Fibroblast of mammary gland (primary cell): Measurements from ENCODE around the gene AFAP1.

ENCODE experiments used
- DNase-seq: peaks from one replicate; pipeline ENCODE4 v3.0.0-alpha.2; 2010; ENCODE audit warnings: low read depth
- H3K4me3 ChIP-seq: 2 replicates; pipeline ENCODE4 v1.5.1; 2011; ENCODE audit warnings: low read depth, mild to moderate bottlenecking, low read length, moderate library complexity; ENCODE audit not compliant: control insufficient read depth
- CTCF ChIP-seq: conservative IDR thresholded peaks from 2 replicates; pipeline ENCODE4 v1.5.1; 2011; ENCODE audit warnings: low read depth, low read length, inconsistent platforms; ENCODE audit not compliant: control insufficient read depth, insufficient read depth

AFAP1 gene

DNA sequence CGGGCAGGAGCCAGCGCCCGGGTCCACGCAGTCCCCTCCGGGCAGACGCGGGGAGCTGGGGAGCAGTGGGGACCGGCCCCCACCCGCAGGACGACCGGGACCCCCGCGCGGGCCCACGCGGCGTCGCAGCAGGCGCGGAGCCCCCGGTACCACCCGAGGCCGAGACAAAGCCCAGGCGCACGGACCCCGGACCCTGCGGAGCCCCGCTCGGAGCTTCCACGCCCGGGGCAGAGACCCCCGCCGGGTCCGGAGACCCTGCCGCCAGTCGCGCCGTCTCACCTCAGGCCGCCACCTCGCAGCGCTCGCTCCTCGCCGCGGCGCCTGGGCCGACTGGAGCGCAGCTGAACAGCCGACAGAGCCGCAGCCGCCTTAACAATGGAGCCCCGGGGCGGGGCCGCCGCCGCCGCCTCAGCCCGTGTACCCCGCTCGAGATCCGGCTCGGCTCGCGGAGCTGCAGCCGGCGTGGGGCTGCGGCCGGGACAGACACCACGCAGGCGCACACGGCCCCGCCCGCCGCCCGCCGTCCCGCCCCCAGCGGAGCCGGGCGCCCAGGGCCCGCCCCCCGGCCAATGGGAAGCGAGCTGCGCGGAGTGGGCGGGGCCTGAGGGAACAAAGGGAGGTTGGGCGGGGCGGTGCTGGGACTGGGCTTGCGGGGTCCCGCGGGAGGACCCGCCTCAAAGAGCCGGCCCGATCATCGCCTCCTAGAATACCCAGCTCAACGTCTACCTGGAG, at the start of gene AFAP1:
Gene AFAP1 (minus strand): TSS at position 485 of the 732 bp plus-strand sequence. CDS start 67,783 bp downstream, outside the sequence.
- peak; percentile 62 for DNase-seq
- TF ChIP-seq CTCF = no peak

GRCh38 chr4:7988437-7988836, 48.8 kb upstream of the AFAP1 start:
- TF ChIP-seq CTCF = no peak
- H3K4me3 ChIP-seq = no peak overlapping the region
- DNase-seq = peak; percentile 53

More for the DNA sequence above, at the start of gene AFAP1:
- peak within 1 kb of the TSS; percentile 81 for H3K4me3 ChIP-seq

GRCh38 chr4:7987148-7987989, 47.7 kb upstream of the AFAP1 start:
- peak; percentile 90 for TF ChIP-seq CTCF
- no peak overlapping the region for H3K4me3 ChIP-seq
- DNase-seq = peak; percentile 73

DNA sequence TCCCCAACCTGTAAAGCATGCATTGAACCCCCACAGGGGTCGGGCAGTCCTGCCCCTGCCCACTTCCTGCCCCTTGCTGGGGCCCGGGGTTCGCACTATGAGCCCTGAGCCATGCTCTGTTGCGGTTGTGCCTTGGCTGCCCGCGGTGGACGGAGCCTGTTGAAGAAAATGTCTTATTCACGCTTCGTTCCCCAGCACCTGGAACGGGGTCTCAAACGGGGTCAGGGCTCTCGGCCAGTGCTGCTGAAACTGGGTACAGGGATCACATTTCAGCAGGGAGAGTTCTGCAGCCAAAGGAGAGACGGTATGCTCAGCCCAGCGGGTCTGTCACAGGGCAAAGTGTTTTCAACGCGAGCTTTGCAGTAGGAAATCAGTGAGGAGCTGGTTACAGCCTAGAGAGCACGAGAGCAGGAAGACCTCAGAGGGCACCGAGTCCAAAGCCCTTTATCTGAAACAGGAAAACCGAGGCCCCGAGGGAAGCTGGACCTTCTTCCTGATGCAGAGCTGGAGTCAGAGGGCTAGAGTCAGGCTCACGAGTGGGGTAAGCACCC, 46.3 kb upstream of the AFAP1 start:
- no peak overlapping the region for H3K4me3 ChIP-seq
- peak; percentile 33 for DNase-seq
- no peak for TF ChIP-seq CTCF

GRCh38 chr4:7985072-7985471, 45.4 kb upstream of the AFAP1 start:
- DNase-seq = no peak
- H3K4me3 ChIP-seq = no peak overlapping the region
- no peak for TF ChIP-seq CTCF

DNA sequence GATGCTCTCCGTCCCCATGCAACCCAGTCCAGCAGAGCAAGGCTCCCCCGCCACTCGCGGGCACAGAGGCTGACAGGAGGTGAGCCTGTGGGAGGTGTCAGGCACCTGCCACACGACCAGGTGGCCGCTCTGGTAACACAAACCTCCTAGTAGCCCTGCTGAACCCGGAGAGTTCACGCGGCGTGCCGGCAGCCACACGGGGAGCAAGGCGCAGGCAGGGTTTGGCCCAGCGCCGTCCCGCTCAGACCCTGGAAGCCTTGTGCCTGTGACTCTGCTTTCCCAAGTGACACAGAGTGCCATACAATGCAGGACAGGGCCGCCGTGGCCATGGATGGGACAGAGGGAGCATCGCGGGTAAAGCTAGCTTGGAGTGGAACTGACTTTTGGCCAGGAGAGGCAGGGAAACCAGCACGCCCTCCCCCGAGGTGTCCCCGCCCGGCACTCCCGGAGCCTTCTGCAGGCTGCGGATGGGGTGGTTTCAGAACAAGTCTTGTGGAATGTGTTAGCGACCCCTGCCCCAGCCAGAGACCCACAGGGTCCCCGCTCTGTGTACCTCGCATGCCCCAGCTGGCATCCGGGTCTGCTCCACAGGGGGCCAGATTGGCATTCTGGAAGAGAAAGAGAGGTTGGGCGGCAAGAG, 44.7 kb upstream of the AFAP1 start:
- H3K4me3 ChIP-seq = no peak overlapping the region
- no peak for TF ChIP-seq CTCF
- DNase-seq = no peak
